HCT116 (cell line): ENCODE data around the gene LILRB3. TPM values are rescaled to one million over a fixed set of nuclear protein-coding genes. Genes with fewer than 3 reads are reported as not detected.
A peak's percentile ranks its signal among the peaks of the same experiment; 100 is the strongest.

Experiments used
- ATAC-seq: fragments of 200-7000 bp; cut with Tn5 transposase; 2 replicates; pipeline ENCODE4 v1.9.1; 2020; ENCODE audit warnings: mild to moderate bottlenecking, moderate library complexity
- BruUV-seq: library from RNA; stranded (reverse); fragments of 400-500 nt; replicated peaks from 2 replicates; lab custom pipeline; 2021; lab: Mats Ljungman, UMichigan
- CTCF ChIA-PET: fragments of 300-600 bp; sonication (Branson Sonifier 250); formaldehyde crosslinking; loops from one replicate; lab custom pipeline; 2021; ENCODE audit warnings: antibody characterized with exemption; lab: Charles Lee
- POLR2A ChIA-PET: fragments of 300-600, 350-600 bp; sonication (Branson Sonifier 250); formaldehyde crosslinking; loops from one replicate; lab custom pipeline; 2021; ENCODE audit warnings: antibody characterized with exemption; lab: Charles Lee
- RAD21 ChIA-PET, 2 experiments: fragments of 300-600 bp; sonication (Branson Sonifier 250); formaldehyde crosslinking; loops; one replicate each; lab custom pipeline; 2023; ENCODE audit warnings: low total read pairs in 2 of 2; ENCODE audit not compliant: uncharacterized antibody in 2 of 2, unreplicated experiment in 2 of 2, low non-redundant PET in 1 of 2; lab: Charles Lee
- DNase-seq: peaks from one replicate; pipeline ENCODE4 v3.0.0-alpha.2; 2010; ENCODE audit warnings: low read depth, low spot score
- H2AFZ ChIP-seq: fragments of 200-600 bp; shearing (Covaris generic), sonication (generic); 2 replicates; pipeline ENCODE4 v1.6.1; 2017; ENCODE audit warnings: low read depth, mixed run types, mixed read lengths, antibody characterized with exemption, low read length; ENCODE audit not compliant: poor library complexity, severe bottlenecking
- H3K27ac ChIP-seq: 2 replicates; pipeline ENCODE4 v1.5.1; 2012; ENCODE audit warnings: low read depth, low read length
- H3K27me3 ChIP-seq: fragments of 200-600 bp; sonication (generic); 2 replicates; pipeline ENCODE4 v1.6.1; 2016; ENCODE audit warnings: mixed run types, low read length, mixed read lengths; ENCODE audit not compliant: insufficient read depth
- H3K36me3 ChIP-seq, 2 experiments: fragments of 200-500 bp in 1 of 2; fragments of 200-600 bp in 1 of 2; sonication (Bioruptor generic) in 1 of 2; sonication (generic) in 1 of 2; 2 replicates each; pipeline versions ENCODE4 v1.5.1 to v1.6.1; 2014 to 2016; ENCODE audit warnings: low read length in 2 of 2, inconsistent platforms in 1 of 2, mixed read lengths in 1 of 2, mixed run types in 1 of 2; ENCODE audit not compliant: insufficient read depth in 2 of 2, control insufficient read depth in 1 of 2
- H3K4me1 ChIP-seq, 2 experiments: fragments of 200-600 bp in 1 of 2; sonication (generic) in 1 of 2; 2 replicates each; pipeline versions ENCODE4 v1.5.1 to v1.6.1; 2012 to 2017; ENCODE audit warnings: low read length in 2 of 2, inconsistent platforms in 1 of 2, mild to moderate bottlenecking in 1 of 2, mixed read lengths in 1 of 2, mixed run types in 1 of 2, moderate library complexity in 1 of 2; ENCODE audit not compliant: insufficient read depth in 2 of 2, control insufficient read depth in 1 of 2
- H3K4me2 ChIP-seq: fragments of 200-600 bp; sonication (generic); 2 replicates; pipeline ENCODE4 v1.6.1; 2017; ENCODE audit warnings: mixed run types, low read length, mixed read lengths
- H3K4me3 ChIP-seq, 2 experiments: fragments of 200-600 bp in 1 of 2; sonication (generic) in 1 of 2; replicated peaks in 1 of 2; 2 replicates each; pipeline ENCODE4 v1.5.1; 2011 to 2016; ENCODE audit warnings: low read length in 2 of 2, control low read depth in 1 of 2, low read depth in 1 of 2, mild to moderate bottlenecking in 1 of 2, mixed read lengths in 1 of 2, mixed run types in 1 of 2
- H3K79me2 ChIP-seq: fragments of 200-600 bp; sonication (generic); 2 replicates; pipeline ENCODE4 v1.6.1; 2017; ENCODE audit warnings: mild to moderate bottlenecking, mixed run types, low read length, moderate library complexity, mixed read lengths; ENCODE audit not compliant: insufficient read depth
- H3K9ac ChIP-seq: fragments of 200-600 bp; sonication (generic); 2 replicates; pipeline ENCODE4 v1.6.1; 2016; ENCODE audit warnings: low read length, mixed read lengths
- H3K9me2 ChIP-seq: fragments of 200-600 bp; sonication (generic), shearing (Covaris generic); 2 replicates; pipeline ENCODE4 v1.6.1; 2017; ENCODE audit warnings: mixed run types, mild to moderate bottlenecking, moderate library complexity; ENCODE audit not compliant: insufficient read depth
- H3K9me3 ChIP-seq, 2 experiments: fragments of 200-500 bp in 1 of 2; fragments of 200-600 bp in 1 of 2; sonication (Bioruptor generic) in 1 of 2; sonication (generic) in 1 of 2; 2 replicates each; pipeline ENCODE4 v1.6.1; 2014 to 2017; ENCODE audit warnings: low read length in 2 of 2, mixed read lengths in 2 of 2, inconsistent platforms in 1 of 2, low read depth in 1 of 2, mild to moderate bottlenecking in 1 of 2, mixed run types in 1 of 2, moderate library complexity in 1 of 2; ENCODE audit not compliant: control insufficient read depth in 1 of 2, insufficient read depth in 1 of 2
- H4K20me1 ChIP-seq: fragments of 200-600 bp; sonication (generic), shearing (Covaris generic); 2 replicates; pipeline ENCODE4 v1.6.1; 2017; ENCODE audit warnings: mixed run types, mild to moderate bottlenecking, moderate library complexity; ENCODE audit not compliant: insufficient read depth
- FOSL1 ChIP-seq: IDR thresholded peaks from 2 replicates; pipeline ENCODE4 v1.6.1; 2012; ENCODE audit warnings: low read depth
- POLR2AphosphoS5 ChIP-seq: IDR thresholded peaks from 2 replicates; pipeline ENCODE4 v1.6.1; 2011; ENCODE audit warnings: mild to moderate bottlenecking, low read depth, low read length, moderate library complexity
- ZNF274 ChIP-seq: fragments of 200-500 bp; sonication (Bioruptor generic); IDR thresholded peaks from 2 replicates; pipeline ENCODE4 v1.6.1; 2014; ENCODE audit warnings: mild to moderate bottlenecking, low read depth, low read length, inconsistent platforms
- intact Hi-C: fragments of 100-400 bp; cut with micrococcal nuclease; formaldehyde crosslinking; loops from 2 replicates; pipeline ENCODE4 v1.10.0; 2022
- total RNA-seq: library from RNA; stranded (reverse); gene quantifications from one replicate; pipeline ENCODE4 v1.2.1, GENCODE V29; 2021; ENCODE audit not compliant: unreplicated experiment
- TF ChIP-seq, protein P1 (sequence below), 3 experiments: fragments of 200-600 bp in 1 of 3; sonication (generic) in 1 of 3; IDR thresholded peaks in 2 of 3; conservative IDR thresholded peaks in 1 of 3; 2 replicates each; pipeline ENCODE4 v1.5.1; 2012 to 2017; ENCODE audit warnings: low read depth in 2 of 3, low read length in 2 of 3, antibody characterized with exemption in 1 of 3, borderline replicate concordance in 1 of 3, control low read depth in 1 of 3, mild to moderate bottlenecking in 1 of 3, mixed read lengths in 1 of 3, mixed run types in 1 of 3, moderate library complexity in 1 of 3; ENCODE audit not compliant: insufficient read depth in 1 of 3

Gene LILRB3
- total RNA-seq, 1 experiment from 2014 or later = 0.12 TPM

DNA sequence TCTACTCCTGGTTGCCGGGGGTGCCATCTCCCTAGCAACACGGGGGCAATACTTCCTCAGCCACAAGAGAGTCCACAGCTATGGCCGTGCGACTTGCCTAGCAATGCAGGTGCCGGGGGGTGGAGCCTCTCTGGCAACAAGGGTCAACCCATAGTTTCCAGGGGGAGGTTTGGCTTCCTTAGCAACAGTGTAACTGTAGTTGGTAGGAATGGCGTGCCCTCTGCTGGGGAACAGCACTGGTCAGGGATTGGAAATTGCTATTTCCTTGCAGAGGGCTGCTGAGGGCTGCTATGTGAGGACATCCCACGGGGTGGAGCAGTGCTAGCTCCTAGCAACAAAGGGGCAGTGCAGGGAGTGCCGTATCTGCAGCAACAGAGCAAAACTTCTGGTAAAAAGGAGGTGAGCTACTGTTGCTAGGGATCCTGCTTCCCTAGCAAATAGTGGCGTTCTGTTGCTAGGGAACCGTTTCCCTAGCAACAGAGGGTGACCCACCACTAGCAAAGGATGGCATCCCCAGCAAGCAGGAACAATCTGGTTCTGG, 42.8 kb downstream of the LILRB3 start:
- Histone ChIP-seq H3K36me3 (peaks cover 13 to 25% of the 10 kb centered on the region in 2 experiments; a peak in 3 of 4 replicates), H3K27me3 (no peaks in the 10 kb centered on the region), H3K27ac (no peak overlapping the region), H3K9me3 (no peaks in the 10 kb centered on the region), H3K4me3 (no peak overlapping the region), H2AFZ (no peak overlapping the region), H3K9me2 (no peaks in the 10 kb centered on the region), H3K9ac (no peak overlapping the region), H4K20me1 (no peaks in the 10 kb centered on the region), H3K4me2 (no peak overlapping the region), H3K79me2 (no peaks in the 10 kb centered on the region), H3K4me1 (peaks cover 0 to 6% of the 10 kb centered on the region in 2 experiments; a peak in 1 of 4 replicates)
- DNase-seq (no peak), ATAC-seq (peak; percentile 74)
- TF ChIP-seq ZNF274 (no peak), POLR2AphosphoS5 (no peak), FOSL1 (no peak)
- TF ChIP-seq, protein P1, sequence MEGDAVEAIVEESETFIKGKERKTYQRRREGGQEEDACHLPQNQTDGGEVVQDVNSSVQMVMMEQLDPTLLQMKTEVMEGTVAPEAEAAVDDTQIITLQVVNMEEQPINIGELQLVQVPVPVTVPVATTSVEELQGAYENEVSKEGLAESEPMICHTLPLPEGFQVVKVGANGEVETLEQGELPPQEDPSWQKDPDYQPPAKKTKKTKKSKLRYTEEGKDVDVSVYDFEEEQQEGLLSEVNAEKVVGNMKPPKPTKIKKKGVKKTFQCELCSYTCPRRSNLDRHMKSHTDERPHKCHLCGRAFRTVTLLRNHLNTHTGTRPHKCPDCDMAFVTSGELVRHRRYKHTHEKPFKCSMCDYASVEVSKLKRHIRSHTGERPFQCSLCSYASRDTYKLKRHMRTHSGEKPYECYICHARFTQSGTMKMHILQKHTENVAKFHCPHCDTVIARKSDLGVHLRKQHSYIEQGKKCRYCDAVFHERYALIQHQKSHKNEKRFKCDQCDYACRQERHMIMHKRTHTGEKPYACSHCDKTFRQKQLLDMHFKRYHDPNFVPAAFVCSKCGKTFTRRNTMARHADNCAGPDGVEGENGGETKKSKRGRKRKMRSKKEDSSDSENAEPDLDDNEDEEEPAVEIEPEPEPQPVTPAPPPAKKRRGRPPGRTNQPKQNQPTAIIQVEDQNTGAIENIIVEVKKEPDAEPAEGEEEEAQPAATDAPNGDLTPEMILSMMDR (IDR thresholded peaks at IDR 0.05 in 2 of 3, conservative IDR thresholded peaks at IDR 0.05 in 1 of 3; ENCODE audit: borderline replicate concordance in 1 of 3, insufficient read depth in 1 of 3, low read depth in 2 of 3, low read length in 2 of 3) = peak in 2 of 3 experiments; percentile 18 to 23; a peak in 2 of 6 replicates
- CTCF ChIA-PET = interaction anchor here (1.0 kb wide), 1 partner anchor 10 kb away, joined by 3 read pairs; the partner anchor contains the start of gene MBOAT7
- RAD21 ChIA-PET = interaction anchor here in 1 of 2 experiments (0.6 kb wide), 1 partner anchor 21 kb away, joined by 3 read pairs; the partner anchor contains the start of gene RPS9
- no TSS peak for BruUV-seq
- intact Hi-C loops = no loop called here
- POLR2A ChIA-PET = interaction anchor here (1.5 kb wide), 1 partner anchor 10 kb away, joined by 4 read pairs; the partner anchor contains the start of gene MBOAT7
